ENCODE data around the gene GPR27. TPM values are rescaled to one million over a fixed set of nuclear protein-coding genes. Genes with fewer than 3 reads are reported as not detected.

GPR27 gene
- total RNA-seq, 3 donors from 2014 or later (not counting 1 experiment from before 2014, with no cell fraction given) = 0.14 to 2.8 TPM; not detected in 1

- Mint-ChIP-seq H3K27me3 (ENCODE audit: low read depth in 2 of 2) (no peaks in the 10 kb centered on the region), H3K27ac (peak overlapping the region; percentile 95 to 97), H3K9me3 (no peaks in the 10 kb centered on the region), H3K36me3 (peaks cover 8% of the 10 kb centered on the region), H3K4me3 (peak overlapping the region; percentile 100), H3K4me1 (peaks cover 67 to 69% of the 10 kb centered on the region in 2 donors)
- intact Hi-C loops (cut with micrococcal nuclease) = loop anchor here (10.0 kb wide), 2 partner anchors 381 to 721 kb away; partner anchors contain the start of gene RYBP
- no peaks in the 10 kb centered on the region for H3K36me3 ChIP-seq (ENCODE audit: control insufficient read depth, insufficient read depth, low read length)
- no peaks in the 10 kb centered on the region for H3K9me3 ChIP-seq (ENCODE audit: control insufficient read depth, insufficient read depth, low read length)
- WGBS (ENCODE audit: insufficient coverage) = 0% methylated on average over 5 of the region's 6 CpGs
- DNase-seq (peak; percentile 33 to 82), ATAC-seq (peak; percentile 59 to 71 (median 63))
- peaks cover 40% of the 10 kb centered on the region for H3K4me1 ChIP-seq (ENCODE audit: control insufficient read depth, insufficient read depth, low read length)
- no peaks in the 10 kb centered on the region for H3K27me3 ChIP-seq (ENCODE audit: control insufficient read depth, insufficient read depth, low read length)
- H3K27ac ChIP-seq (ENCODE audit: low read length) = peak overlapping the region; percentile 71
- no peak for TF ChIP-seq CTCF (IDR thresholded peaks at IDR 0.05)
- H3K4me3 ChIP-seq (ENCODE audit: low read length) = peak overlapping the region; percentile 78
These were observed 30.0 kb upstream of the GPR27 start for GRCh38 chr3:71723452-71724170.

GRCh38 chr3:71724171-71724453 is 29.5 kb upstream of the GPR27 start:
- ATAC-seq (no peak), DNase-seq (no peak)
- Mint-ChIP-seq H3K27ac (peak overlapping the region; percentile 95 to 97), H3K27me3 (ENCODE audit: low read depth in 2 of 2) (no peaks in the 10 kb centered on the region), H3K9me3 (no peaks in the 10 kb centered on the region), H3K4me1 (peaks cover 62 to 64% of the 10 kb centered on the region in 2 donors), H3K36me3 (peaks cover 8% of the 10 kb centered on the region), H3K4me3 (peak overlapping the region; percentile 100)
- peak overlapping the region; percentile 71 for H3K27ac ChIP-seq (ENCODE audit: low read length)
- no peak for TF ChIP-seq CTCF (IDR thresholded peaks at IDR 0.05)
- peak overlapping the region; percentile 78 for H3K4me3 ChIP-seq (ENCODE audit: low read length)
- no peaks in the 10 kb centered on the region for H3K27me3 ChIP-seq (ENCODE audit: control insufficient read depth, insufficient read depth, low read length)
- peaks cover 39% of the 10 kb centered on the region for H3K4me1 ChIP-seq (ENCODE audit: control insufficient read depth, insufficient read depth, low read length)
- H3K36me3 ChIP-seq (ENCODE audit: control insufficient read depth, insufficient read depth, low read length) = no peaks in the 10 kb centered on the region
- no peaks in the 10 kb centered on the region for H3K9me3 ChIP-seq (ENCODE audit: control insufficient read depth, insufficient read depth, low read length)
- intact Hi-C loops (cut with micrococcal nuclease) = loop anchor here (10.0 kb wide), 2 partner anchors 381 to 721 kb away; partner anchors contain the start of gene RYBP

- ATAC-seq (peak; percentile 32 to 54 (median 51)), DNase-seq (peak; percentile 40 to 59)
- Histone ChIP-seq H3K9me3 (ENCODE audit: control insufficient read depth, insufficient read depth, low read length) (no peaks in the 10 kb centered on the region), H3K4me3 (ENCODE audit: low read length) (peak overlapping the region; percentile 78), H3K27me3 (ENCODE audit: control insufficient read depth, insufficient read depth, low read length) (no peaks in the 10 kb centered on the region), H3K27ac (ENCODE audit: low read length) (peak overlapping the region; percentile 71), H3K4me1 (ENCODE audit: control insufficient read depth, insufficient read depth, low read length) (peaks cover 43% of the 10 kb centered on the region), H3K36me3 (ENCODE audit: control insufficient read depth, insufficient read depth, low read length) (no peaks in the 10 kb centered on the region)
- H3K27me3 Mint-ChIP-seq (ENCODE audit: low read depth in 2 of 2) = no peaks in the 10 kb centered on the region
- no peak for TF ChIP-seq CTCF (IDR thresholded peaks at IDR 0.05)
- WGBS (ENCODE audit: insufficient coverage) = under 1% methylated on average over 73 of the region's 73 CpGs
- intact Hi-C loops (cut with micrococcal nuclease) = loop anchor here (10.0 kb wide), 2 partner anchors 380 to 720 kb away; partner anchors contain the start of gene RYBP
- peaks cover 58 to 63% of the 10 kb centered on the region in 2 donors for H3K4me1 Mint-ChIP-seq
- H3K36me3 Mint-ChIP-seq = peaks cover 8% of the 10 kb centered on the region
- peak overlapping the region; percentile 95 to 97 for H3K27ac Mint-ChIP-seq
- peak overlapping the region; percentile 100 for H3K4me3 Mint-ChIP-seq
- H3K9me3 Mint-ChIP-seq = no peaks in the 10 kb centered on the region
These were observed 28.9 kb upstream of the GPR27 start for GRCh38 chr3:71724584-71725270.

Data from natural killer cell (primary cell).